GM18502 (cell line): ENCODE measurements around the gene GAREM2.

Experiments used
- ATAC-seq: cut with Tn5 transposase; IDR thresholded peaks from one replicate; pipeline ENCODE4 v1.9.1; 2021; ENCODE audit warnings: mild to moderate bottlenecking; ENCODE audit not compliant: unreplicated experiment, poor library complexity

The GAREM2 gene

GRCh38 chr2:26185954-26186770, 13.3 kb downstream of the GAREM2 start:
- ATAC-seq: no peak

- ATAC-seq: no peak
Observed at GRCh38 chr2:26187114-26187513, 14.2 kb downstream of the GAREM2 start.

GRCh38 chr2:26187537-26188104, 14.7 kb downstream of the GAREM2 start:
- ATAC-seq: no peak

- ATAC-seq: no peak
Observed at GRCh38 chr2:26189123-26189522, 16.2 kb downstream of the GAREM2 start.

GRCh38 chr2:26189751-26190150, 16.9 kb downstream of the GAREM2 start:
- no peak for ATAC-seq

GRCh38 chr2:26190369-26190768, 17.5 kb downstream of the GAREM2 start:
- ATAC-seq: no peak

- no peak for ATAC-seq
Observed at GRCh38 chr2:26191316-26192159, 18.6 kb downstream of the GAREM2 start.

GRCh38 chr2:26193578-26194231, 20.8 kb downstream of the GAREM2 start:
- ATAC-seq: no peak

- ATAC-seq: no peak
Observed at GRCh38 chr2:26195040-26195984, 22.4 kb downstream of the GAREM2 start.

GRCh38 chr2:26196683-26197418, 24.0 kb downstream of the GAREM2 start:
- peak; percentile 43 for ATAC-seq

GRCh38 chr2:26197516-26197915, 24.6 kb downstream of the GAREM2 start:
- no peak for ATAC-seq

GRCh38 chr2:26202981-26203490, 30.1 kb downstream of the GAREM2 start:
- ATAC-seq: no peak

GRCh38 chr2:26203906-26204305, 31.0 kb downstream of the GAREM2 start:
- no peak for ATAC-seq

GRCh38 chr2:26212011-26212410, 39.1 kb downstream of the GAREM2 start:
- ATAC-seq: no peak

GRCh38 chr2:26214759-26215158, 41.9 kb downstream of the GAREM2 start:
- no peak for ATAC-seq

GRCh38 chr2:26215833-26216232, 42.9 kb downstream of the GAREM2 start:
- ATAC-seq: no peak

GRCh38 chr2:26216587-26216986, 43.7 kb downstream of the GAREM2 start:
- no peak for ATAC-seq

GRCh38 chr2:26217720-26218119, 44.8 kb downstream of the GAREM2 start:
- ATAC-seq: no peak

- no peak for ATAC-seq
Observed at GRCh38 chr2:26223018-26223417, 50.1 kb downstream of the GAREM2 start.
